Activated naive CD8-positive, alpha-beta T cell treated with anti-CD3 and anti-CD28 coated beads, Interleukin-2, amount 10 ng/mL, durations not matched to agents 7 days and 5 days (primary cell): ENCODE measurements around the gene PPM1H. TPM values are rescaled to one million over a fixed set of nuclear protein-coding genes. Genes with fewer than 3 reads are reported as not detected.

Experiments
- ATAC-seq: fragments of 150-1000 bp; cut with Tn5 transposase; one replicate; pipeline ENCODE4 v1.10.0; 2021; ENCODE audit warnings: low read depth, moderate library complexity
- POLR2A ChIA-PET: fragments of 350-600 bp; sonication (Branson Sonifier 250); formaldehyde crosslinking; loops from one replicate; lab custom pipeline; 2021; ENCODE audit warnings: antibody characterized with exemption; lab: Charles Lee
- DNase-seq: peaks from one replicate; pipeline ENCODE4 v3.0.0; 2021
- H3K27ac Mint-ChIP-seq: one replicate; pipeline ENCODE4 v1.8.0; 2022; ENCODE audit warnings: mild to moderate bottlenecking, mixed read lengths
- H3K27me3 Mint-ChIP-seq: one replicate; pipeline ENCODE4 v1.8.0; 2022; ENCODE audit warnings: mild to moderate bottlenecking, moderate library complexity, mixed read lengths
- H3K36me3 Mint-ChIP-seq: one replicate; pipeline ENCODE4 v1.8.0; 2021; ENCODE audit warnings: mild to moderate bottlenecking, mixed read lengths
- H3K4me1 Mint-ChIP-seq: one replicate; pipeline ENCODE4 v1.8.0; 2021; ENCODE audit warnings: mixed read lengths
- H3K4me3 Mint-ChIP-seq: one replicate; pipeline ENCODE4 v1.8.0; 2022; ENCODE audit warnings: mild to moderate bottlenecking, moderate library complexity, mixed read lengths
- H3K9me3 Mint-ChIP-seq: one replicate; pipeline ENCODE4 v1.8.0; 2021; ENCODE audit warnings: mixed read lengths
- total RNA-seq, 2 experiments: library from RNA; stranded (reverse); gene quantifications; one replicate each; pipeline ENCODE4 v1.2.3, GENCODE V29; 2021

PPM1H gene
- total RNA-seq, 2 experiments from 2014 or later, result 0.06 TPM; not detected in 1

- Mint-ChIP-seq H3K9me3 (no peaks in the 10 kb centered on the region), H3K36me3 (no peaks in the 10 kb centered on the region), H3K27me3 (peaks cover 5% of the 10 kb centered on the region), H3K27ac (no peak overlapping the region), H3K4me1 (peaks cover 19% of the 10 kb centered on the region), H3K4me3 (no peak overlapping the region)
- POLR2A ChIA-PET, result no interaction called here
- ATAC-seq, result no peak
- DNase-seq, result no peak
These were observed 242.1 kb downstream of the PPM1H start for GRCh38 chr12:62692884-62693283.

GRCh38 chr12:62691309-62691708 lies 243.6 kb downstream of the PPM1H start:
- H3K4me1 Mint-ChIP-seq, result peaks cover 12% of the 10 kb centered on the region
- POLR2A ChIA-PET, result no interaction called here
- H3K36me3 Mint-ChIP-seq, result no peaks in the 10 kb centered on the region
- H3K4me3 Mint-ChIP-seq, result no peak overlapping the region
- ATAC-seq (no peak), DNase-seq (no peak)
- H3K27ac Mint-ChIP-seq, result no peak overlapping the region
- peaks cover 5% of the 10 kb centered on the region for H3K27me3 Mint-ChIP-seq
- H3K9me3 Mint-ChIP-seq, result no peaks in the 10 kb centered on the region

DNA sequence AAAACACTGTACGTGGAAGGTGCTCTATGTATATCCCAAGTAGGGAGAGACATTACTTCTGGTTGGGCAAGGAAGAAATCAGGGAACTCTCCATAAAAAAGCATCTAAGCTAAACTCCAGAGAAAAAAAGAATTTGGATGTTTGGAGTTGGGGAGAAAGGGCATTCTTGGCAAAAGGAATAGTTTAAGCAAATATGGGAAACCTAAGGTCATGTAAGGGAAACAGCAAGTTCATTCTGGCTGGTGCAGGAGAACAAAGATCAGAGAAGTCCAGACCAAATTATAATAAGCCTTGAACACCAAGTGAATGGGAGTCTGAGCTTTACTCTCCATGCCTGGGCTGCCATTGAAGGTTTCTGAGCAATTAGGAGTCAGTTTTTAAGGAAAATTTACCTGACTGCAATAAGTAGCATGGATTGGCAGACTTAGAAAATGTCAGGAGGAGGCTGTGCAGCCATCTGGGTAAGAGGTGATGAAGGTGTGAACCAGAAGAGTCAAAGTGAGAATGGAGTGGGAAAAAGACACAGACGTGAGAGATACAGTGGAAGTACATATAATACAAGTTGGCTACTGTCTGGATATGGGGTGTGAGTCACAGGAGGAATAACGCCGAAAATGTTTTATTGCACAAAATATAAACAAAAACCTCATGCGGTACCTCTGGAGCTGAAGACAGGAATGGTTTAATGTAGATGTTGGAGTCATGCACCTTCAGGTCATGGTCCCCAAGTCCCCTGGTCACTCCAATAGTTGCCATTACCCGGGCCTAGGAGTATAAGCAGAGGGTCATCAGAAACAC lies 245.7 kb downstream of the PPM1H start:
- no peaks in the 10 kb centered on the region for H3K36me3 Mint-ChIP-seq
- POLR2A ChIA-PET, result no interaction called here
- DNase-seq, result no peak
- no peak for ATAC-seq
- peaks cover 1% of the 10 kb centered on the region for H3K4me1 Mint-ChIP-seq
- no peak overlapping the region for H3K4me3 Mint-ChIP-seq
- no peaks in the 10 kb centered on the region for H3K9me3 Mint-ChIP-seq
- no peak overlapping the region for H3K27ac Mint-ChIP-seq
- H3K27me3 Mint-ChIP-seq, result peaks cover 5% of the 10 kb centered on the region

GRCh38 chr12:62686938-62687337 lies 248.0 kb downstream of the PPM1H start:
- POLR2A ChIA-PET, result no interaction called here
- peaks cover 1% of the 10 kb centered on the region for H3K4me1 Mint-ChIP-seq
- H3K36me3 Mint-ChIP-seq, result no peaks in the 10 kb centered on the region
- ATAC-seq, result no peak
- no peaks in the 10 kb centered on the region for H3K9me3 Mint-ChIP-seq
- no peak overlapping the region for H3K27ac Mint-ChIP-seq
- no peak overlapping the region for H3K4me3 Mint-ChIP-seq
- H3K27me3 Mint-ChIP-seq, result peaks cover 11% of the 10 kb centered on the region
- no peak for DNase-seq

GRCh38 chr12:62684570-62685295 lies 250.2 kb downstream of the PPM1H start:
- no peak overlapping the region for H3K4me3 Mint-ChIP-seq
- H3K27me3 Mint-ChIP-seq, result peaks cover 10% of the 10 kb centered on the region
- POLR2A ChIA-PET, result no interaction called here
- peaks cover 1% of the 10 kb centered on the region for H3K4me1 Mint-ChIP-seq
- no peak for ATAC-seq
- H3K9me3 Mint-ChIP-seq, result peaks cover 2% of the 10 kb centered on the region
- no peaks in the 10 kb centered on the region for H3K36me3 Mint-ChIP-seq
- no peak for DNase-seq
- H3K27ac Mint-ChIP-seq, result no peak overlapping the region

GRCh38 chr12:62683776-62684569 lies 251.0 kb downstream of the PPM1H start:
- POLR2A ChIA-PET, result no interaction called here
- H3K4me1 Mint-ChIP-seq, result peaks cover 1% of the 10 kb centered on the region

GRCh38 chr12:62681306-62681705 lies 253.6 kb downstream of the PPM1H start:
- no peak overlapping the region for H3K27ac Mint-ChIP-seq
- peaks cover 13% of the 10 kb centered on the region for H3K27me3 Mint-ChIP-seq
- H3K36me3 Mint-ChIP-seq, result no peaks in the 10 kb centered on the region
- H3K4me3 Mint-ChIP-seq, result no peak overlapping the region
- peaks cover 1% of the 10 kb centered on the region for H3K4me1 Mint-ChIP-seq
- DNase-seq, result no peak
- POLR2A ChIA-PET, result no interaction called here
- ATAC-seq, result no peak
- H3K9me3 Mint-ChIP-seq, result peaks cover 2% of the 10 kb centered on the region

More at GRCh38 chr12:62683776-62684569, 251.0 kb downstream of the PPM1H start:
- Mint-ChIP-seq H3K27ac (no peak overlapping the region), H3K9me3 (peaks cover 2% of the 10 kb centered on the region), H3K4me3 (no peak overlapping the region), H3K27me3 (peaks cover 10% of the 10 kb centered on the region), H3K36me3 (no peaks in the 10 kb centered on the region)
- ATAC-seq (no peak), DNase-seq (no peak)

- ATAC-seq (no peak), DNase-seq (no peak)
- peaks cover 13% of the 10 kb centered on the region for H3K27me3 Mint-ChIP-seq
- POLR2A ChIA-PET, result no interaction called here
- H3K9me3 Mint-ChIP-seq, result peaks cover 2% of the 10 kb centered on the region
- peaks cover 1% of the 10 kb centered on the region for H3K4me1 Mint-ChIP-seq
- no peak overlapping the region for H3K4me3 Mint-ChIP-seq
- no peaks in the 10 kb centered on the region for H3K36me3 Mint-ChIP-seq
- H3K27ac Mint-ChIP-seq, result no peak overlapping the region
These were observed 255.3 kb downstream of the PPM1H start for GRCh38 chr12:62679608-62680007.

GRCh38 chr12:62677355-62677754 lies 257.6 kb downstream of the PPM1H start:
- H3K27me3 Mint-ChIP-seq, result peaks cover 15% of the 10 kb centered on the region
- H3K4me3 Mint-ChIP-seq, result no peak overlapping the region
- POLR2A ChIA-PET, result no interaction called here
- H3K27ac Mint-ChIP-seq, result no peak overlapping the region
- no peaks in the 10 kb centered on the region for H3K4me1 Mint-ChIP-seq
- H3K9me3 Mint-ChIP-seq, result peaks cover 2% of the 10 kb centered on the region
- DNase-seq (no peak), ATAC-seq (no peak)
- H3K36me3 Mint-ChIP-seq, result no peaks in the 10 kb centered on the region

DNA sequence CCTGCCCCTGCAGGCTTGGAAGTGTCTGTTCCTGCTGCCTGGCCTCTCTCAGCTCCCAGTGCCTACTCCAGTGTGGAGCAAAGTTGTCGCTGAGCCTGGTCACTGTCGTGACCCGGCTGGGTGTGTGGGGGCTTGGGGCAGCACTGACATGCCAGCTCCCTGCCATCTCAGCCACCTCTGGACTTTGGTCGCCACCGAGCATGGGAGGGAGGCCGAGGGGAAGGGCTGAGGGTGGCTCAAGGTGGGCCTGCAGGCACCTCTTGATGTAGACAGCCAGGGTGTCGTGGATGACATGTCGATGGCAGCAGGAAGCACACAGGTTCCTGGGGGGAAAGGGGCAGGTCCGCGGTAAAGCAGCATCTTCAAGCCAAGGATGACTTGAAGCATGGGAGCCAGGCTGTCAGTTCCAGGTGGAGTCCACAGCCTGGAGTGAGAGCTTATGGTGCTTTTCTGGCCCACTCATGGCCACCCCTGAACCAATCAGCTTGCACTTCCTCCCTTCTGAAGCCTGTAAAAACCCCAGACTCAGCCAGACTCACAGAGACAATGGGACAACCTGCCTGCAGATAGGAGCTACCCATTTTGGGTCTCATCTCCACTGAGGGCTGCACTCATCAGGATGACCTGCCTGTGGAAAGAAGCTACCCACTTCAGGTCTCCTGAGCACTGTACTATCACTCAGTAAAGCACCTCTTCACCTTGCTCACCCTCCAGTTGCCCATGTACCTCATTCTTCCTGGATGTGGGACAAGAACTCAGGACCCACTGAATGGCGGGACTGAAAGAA lies 258.2 kb downstream of the PPM1H start:
- H3K27ac Mint-ChIP-seq, result no peak overlapping the region
- H3K4me1 Mint-ChIP-seq, result no peaks in the 10 kb centered on the region
- peaks cover 19% of the 10 kb centered on the region for H3K27me3 Mint-ChIP-seq
- POLR2A ChIA-PET, result no interaction called here
- no peaks in the 10 kb centered on the region for H3K36me3 Mint-ChIP-seq
- no peak for ATAC-seq
- peaks cover 2% of the 10 kb centered on the region for H3K9me3 Mint-ChIP-seq
- no peak for DNase-seq
- H3K4me3 Mint-ChIP-seq, result no peak overlapping the region

DNA sequence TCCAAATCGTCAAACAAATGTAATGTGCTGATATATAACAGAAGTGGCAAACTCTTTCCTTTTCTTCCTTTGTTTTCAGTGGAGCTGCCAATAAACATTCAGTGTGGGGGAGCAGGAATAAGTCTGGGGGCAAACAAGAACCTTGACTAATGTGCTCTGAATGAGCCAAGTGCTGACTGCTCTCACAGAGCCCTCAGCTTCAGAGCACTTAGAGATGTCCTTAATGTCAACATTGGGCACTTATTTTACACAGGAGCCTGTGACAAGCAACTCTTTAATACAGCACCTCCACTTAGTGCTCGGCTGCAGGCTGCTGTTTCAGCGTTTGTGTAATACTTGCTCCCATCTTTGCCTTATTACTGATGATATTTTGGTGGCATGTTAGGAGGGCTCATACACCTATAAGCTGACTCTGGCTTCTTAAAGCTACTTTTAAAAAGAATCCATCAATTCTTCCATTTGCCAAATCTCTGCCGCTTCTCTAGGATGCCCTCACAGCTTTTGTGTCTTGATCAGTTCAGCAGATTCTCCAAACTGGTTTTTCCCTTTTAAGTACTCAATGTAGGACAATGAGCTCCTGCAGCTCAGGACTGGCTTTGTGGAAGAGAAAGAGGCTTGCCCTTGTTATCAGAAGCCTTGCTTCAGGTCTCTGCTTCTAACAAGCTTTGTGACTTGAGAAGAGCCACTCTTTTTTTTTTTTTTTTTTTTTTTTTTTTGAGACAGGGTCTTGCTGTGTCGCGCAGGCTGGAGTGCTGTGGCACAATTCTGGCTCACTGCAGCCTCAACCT lies 261.7 kb downstream of the PPM1H start:
- Mint-ChIP-seq H3K4me3 (no peak overlapping the region), H3K36me3 (no peaks in the 10 kb centered on the region), H3K4me1 (no peaks in the 10 kb centered on the region), H3K27me3 (peaks cover 19% of the 10 kb centered on the region), H3K27ac (no peak overlapping the region), H3K9me3 (no peaks in the 10 kb centered on the region)
- DNase-seq, result no peak
- POLR2A ChIA-PET, result no interaction called here
- ATAC-seq, result no peak

- POLR2A ChIA-PET, result no interaction called here
These were observed 263.8 kb downstream of the PPM1H start for GRCh38 chr12:62670986-62671720.

More at GRCh38 chr12:62670986-62671720, 263.8 kb downstream of the PPM1H start:
- Mint-ChIP-seq H3K4me1 (no peaks in the 10 kb centered on the region), H3K27me3 (peaks cover 16% of the 10 kb centered on the region), H3K27ac (no peak overlapping the region), H3K36me3 (no peaks in the 10 kb centered on the region), H3K9me3 (no peaks in the 10 kb centered on the region), H3K4me3 (no peak overlapping the region)
- DNase-seq, result no peak
- ATAC-seq, result no peak
